Measurements from ENCODE around the gene MAPK12. TPM values are rescaled to one million over a fixed set of nuclear protein-coding genes. Genes with fewer than 3 reads are reported as not detected.
A peak's percentile ranks its signal among the peaks of the same experiment; 100 is the strongest.
"Not testable (repeated sequence)": the region's sequence is repeated elsewhere in the genome, so short reads cannot be mapped to it uniquely, and the experiment has no call there.

The MAPK12 gene
- total RNA-seq, 2 donors from 2014 or later: 13.2 to 14.7 TPM

GRCh38 chr22:50211147-50211546 lies 50.3 kb downstream of the MAPK12 start:
- intact Hi-C loops (cut with DNase I): loop anchor here (2.0 to 5.0 kb wide), 2 partner anchors 62 to 64 kb away; no protein-coding TSS in a partner anchor
- no peak for ATAC-seq
- no peak for DNase-seq

- intact Hi-C loops (cut with DNase I): loop anchor here (2.0 to 5.0 kb wide), 2 partner anchors 62 to 63 kb away; no protein-coding TSS in a partner anchor
Observed at GRCh38 chr22:50210378-50211139, 50.9 kb downstream of the MAPK12 start.

GRCh38 chr22:50209893-50210292 lies 51.6 kb downstream of the MAPK12 start:
- ATAC-seq (peak; percentile 27 to 41), DNase-seq (peak; percentile 73)
- intact Hi-C loops (cut with DNase I): loop anchor here (2.0 to 5.0 kb wide), 2 partner anchors 61 to 63 kb away; no protein-coding TSS in a partner anchor

More at GRCh38 chr22:50210378-50211139, 50.9 kb downstream of the MAPK12 start:
- DNase-seq (no peak), ATAC-seq (no peak)

GRCh38 chr22:50208939-50209892 lies 52.3 kb downstream of the MAPK12 start:
- intact Hi-C loops (cut with DNase I): no loop called here
- peak in 1 of 2 donors; percentile 9 for ATAC-seq
- no peak for DNase-seq

GRCh38 chr22:50208430-50208938 lies 53.0 kb downstream of the MAPK12 start:
- intact Hi-C loops (cut with DNase I): no loop called here
- no peak for DNase-seq
- no peak for ATAC-seq

- DNase-seq (peak; percentile 48), ATAC-seq (no peak)
- intact Hi-C loops (cut with DNase I): no loop called here
Observed at GRCh38 chr22:50207383-50208140, 53.9 kb downstream of the MAPK12 start.

- intact Hi-C loops (cut with DNase I): no loop called here
Observed at GRCh38 chr22:50206599-50206998, 54.9 kb downstream of the MAPK12 start.

GRCh38 chr22:50205781-50206569 lies 55.5 kb downstream of the MAPK12 start:
- DNase-seq (no peak), ATAC-seq (no peak)
- intact Hi-C loops (cut with DNase I): no loop called here

More at GRCh38 chr22:50206599-50206998, 54.9 kb downstream of the MAPK12 start:
- DNase-seq: peak; percentile 82
- peak; percentile 67 to 91 for ATAC-seq

GRCh38 chr22:50204998-50205397 lies 56.5 kb downstream of the MAPK12 start:
- ATAC-seq; intact Hi-C loops (cut with DNase I); DNase-seq: not testable (repeated sequence)

- intact Hi-C loops (cut with DNase I): no loop called here
- ATAC-seq: no peak
- no peak for DNase-seq
Observed at GRCh38 chr22:50204571-50204970, 56.9 kb downstream of the MAPK12 start.

GRCh38 chr22:50203288-50203687 lies 58.2 kb downstream of the MAPK12 start:
- DNase-seq (no peak), ATAC-seq (no peak)
- intact Hi-C loops (cut with DNase I): no loop called here

Other genes starting within 250 kb of the MAPK12 start
- gene IL17REL, start 248.9 kb downstream of the MAPK12 start, total RNA-seq: not detected
- gene TTLL8, start 203.4 kb downstream of the MAPK12 start, total RNA-seq: not detected
- under 1 TPM; 0.29 to 0.41 TPM for gene MLC1, start 176.3 kb downstream of the MAPK12 start, total RNA-seq
- gene MOV10L1, start 171.7 kb downstream of the MAPK12 start, total RNA-seq: 1 to 10 TPM in 1 of 2 donors, under 1 TPM in 1; 0.71 to 1.2 TPM
- gene PANX2, start 91.0 kb downstream of the MAPK12 start, total RNA-seq: 1 to 10 TPM in 1 of 2 donors, under 1 TPM in 1; 0.89 to 1.1 TPM
- 10 to 100 TPM; 19.6 to 26.1 TPM for gene TRABD, start 75.8 kb downstream of the MAPK12 start, total RNA-seq
- 10 to 100 TPM; 11.7 to 15.0 TPM for gene SELENOO, start 60.7 kb downstream of the MAPK12 start, total RNA-seq
- gene TUBGCP6, start 16.7 kb downstream of the MAPK12 start, total RNA-seq: 10 to 100 TPM; 20.4 to 22.0 TPM
- gene HDAC10, start 10.4 kb downstream of the MAPK12 start, total RNA-seq: 10 to 100 TPM; 11.2 to 14.2 TPM
- gene MAPK11, start 8.7 kb upstream of the MAPK12 start, total RNA-seq: 10 to 100 TPM; 13.3 to 15.4 TPM
- gene PLXNB2, start 46.0 kb upstream of the MAPK12 start, total RNA-seq: 10 to 100 TPM; 76.2 to 91.5 TPM
- 1 to 10 TPM; 2.4 TPM for gene DENND6B, start 65.3 kb upstream of the MAPK12 start, total RNA-seq
- gene PPP6R2, start 81.6 kb upstream of the MAPK12 start, total RNA-seq: 10 to 100 TPM; 40.6 to 46.2 TPM
- gene SBF1, start 213.4 kb upstream of the MAPK12 start, total RNA-seq: 10 to 100 TPM; 44.9 to 54.4 TPM
- under 1 TPM; 0.15 to 0.52 TPM for gene ADM2, start 219.9 kb upstream of the MAPK12 start, total RNA-seq
- gene MIOX, start 225.2 kb upstream of the MAPK12 start, total RNA-seq: not detected
- 10 to 100 TPM; 35.4 to 37.6 TPM for gene LMF2, start 246.0 kb upstream of the MAPK12 start, total RNA-seq
- gene NCAPH2, start 246.5 kb upstream of the MAPK12 start, total RNA-seq: 10 to 100 TPM; 29.8 to 32.7 TPM

Data from left cardiac atrium (tissue), 4 donors.